MM.1S (cell line): Measurements from ENCODE around the gene PITPNM3.

Experiments used
- DNase-seq: peaks from one replicate; pipeline ENCODE4 v3.0.0-alpha.2; 2015
- H2AFZ ChIP-seq: fragments of 300-600 bp; sonication (generic); 2 replicates; pipeline ENCODE4 v1.6.0; 2016; ENCODE audit warnings: antibody characterized with exemption, low read length
- H3F3A ChIP-seq: fragments of 300-600 bp; sonication (generic); 2 replicates; pipeline ENCODE4 v1.6.1; 2016; ENCODE audit warnings: mild to moderate bottlenecking, antibody characterized with exemption, low read length, moderate library complexity, mixed read lengths; ENCODE audit not compliant: insufficient read depth
- H3K27ac ChIP-seq: fragments of 300-600 bp; sonication (generic); 2 replicates; pipeline ENCODE4 v1.5.1; 2016; ENCODE audit warnings: mild to moderate bottlenecking, low read length
- H3K27me3 ChIP-seq: fragments of 300-600 bp; sonication (generic); replicated peaks from 2 replicates; pipeline ENCODE4 v1.6.0; 2016; ENCODE audit warnings: low read length; ENCODE audit not compliant: insufficient read depth
- H3K36me3 ChIP-seq: fragments of 300-600 bp; sonication (generic); replicated peaks from 2 replicates; pipeline ENCODE4 v1.6.1; 2016; ENCODE audit warnings: mild to moderate bottlenecking, low read length, mixed read lengths; ENCODE audit not compliant: insufficient read depth
- H3K4me1 ChIP-seq: fragments of 300-600 bp; sonication (generic); 2 replicates; pipeline ENCODE4 v1.6.1; 2016; ENCODE audit warnings: low read length, mixed read lengths
- H3K4me2 ChIP-seq: fragments of 300-600 bp; sonication (generic); 2 replicates; pipeline ENCODE4 v1.6.0; 2016; ENCODE audit warnings: low read depth, low read length
- H3K4me3 ChIP-seq: fragments of 300-600 bp; sonication (generic); 2 replicates; pipeline ENCODE4 v1.5.1; 2016; ENCODE audit warnings: low read length, mixed read lengths
- H3K79me2 ChIP-seq: fragments of 300-600 bp; sonication (generic); 2 replicates; pipeline ENCODE4 v1.6.1; 2016; ENCODE audit warnings: mixed run types, low read length, mixed read lengths
- H3K9ac ChIP-seq: fragments of 300-600 bp; sonication (generic); 2 replicates; pipeline ENCODE4 v1.6.1; 2016; ENCODE audit warnings: low read length, mixed read lengths
- H3K9me2 ChIP-seq: fragments of 300-600 bp; sonication (generic); replicated peaks from 2 replicates; pipeline ENCODE4 v1.6.1; 2016; ENCODE audit warnings: mild to moderate bottlenecking, low read length, mixed read lengths; ENCODE audit not compliant: insufficient read depth
- H3K9me3 ChIP-seq: fragments of 300-600 bp; sonication (generic); replicated peaks from 2 replicates; pipeline ENCODE4 v1.6.1; 2016; ENCODE audit warnings: mild to moderate bottlenecking, low read length, mixed read lengths; ENCODE audit not compliant: insufficient read depth
- H4K20me1 ChIP-seq: fragments of 300-600 bp; sonication (generic); 2 replicates; pipeline ENCODE4 v1.6.1; 2016; ENCODE audit warnings: mild to moderate bottlenecking, low read length, moderate library complexity, mixed read lengths; ENCODE audit not compliant: insufficient read depth
- EZH2 ChIP-seq: fragments of 300-600 bp; sonication (generic); optimal IDR thresholded peaks from 2 replicates; pipeline ENCODE3; 2017; ENCODE audit warnings: low read depth, mild to moderate bottlenecking, antibody characterized with exemption, low read length, mixed read lengths
- EZH2phosphoT487 ChIP-seq: fragments of 300-600 bp; sonication (generic); IDR thresholded peaks from 2 replicates; pipeline ENCODE4 v1.6.1; 2018; ENCODE audit warnings: antibody characterized with exemption, low read length
- TF ChIP-seq, protein P1 (sequence below): fragments of 300-600 bp; sonication (generic); IDR thresholded peaks from 2 replicates; pipeline ENCODE4 v1.5.1; 2016; ENCODE audit warnings: antibody characterized with exemption, low read length, mixed read lengths

PITPNM3 gene

GRCh38 chr17:6558932-6559752 lies 2.8 kb upstream of the PITPNM3 start:
- Histone ChIP-seq H3K79me2 (no peaks in the 10 kb centered on the region), H3K9me3 (no peaks in the 10 kb centered on the region), H3K9ac (no peak overlapping the region), H4K20me1 (no peaks in the 10 kb centered on the region), H3K9me2 (no peaks in the 10 kb centered on the region), H3K27ac (no peak overlapping the region), H2AFZ (no peak overlapping the region), H3F3A (no peaks in the 10 kb centered on the region), H3K4me1 (no peaks in the 10 kb centered on the region), H3K4me3 (no peak overlapping the region), H3K4me2 (no peak overlapping the region), H3K27me3 (peaks cover 32% of the 10 kb centered on the region), H3K36me3 (no peaks in the 10 kb centered on the region)
- TF ChIP-seq, protein P1, sequence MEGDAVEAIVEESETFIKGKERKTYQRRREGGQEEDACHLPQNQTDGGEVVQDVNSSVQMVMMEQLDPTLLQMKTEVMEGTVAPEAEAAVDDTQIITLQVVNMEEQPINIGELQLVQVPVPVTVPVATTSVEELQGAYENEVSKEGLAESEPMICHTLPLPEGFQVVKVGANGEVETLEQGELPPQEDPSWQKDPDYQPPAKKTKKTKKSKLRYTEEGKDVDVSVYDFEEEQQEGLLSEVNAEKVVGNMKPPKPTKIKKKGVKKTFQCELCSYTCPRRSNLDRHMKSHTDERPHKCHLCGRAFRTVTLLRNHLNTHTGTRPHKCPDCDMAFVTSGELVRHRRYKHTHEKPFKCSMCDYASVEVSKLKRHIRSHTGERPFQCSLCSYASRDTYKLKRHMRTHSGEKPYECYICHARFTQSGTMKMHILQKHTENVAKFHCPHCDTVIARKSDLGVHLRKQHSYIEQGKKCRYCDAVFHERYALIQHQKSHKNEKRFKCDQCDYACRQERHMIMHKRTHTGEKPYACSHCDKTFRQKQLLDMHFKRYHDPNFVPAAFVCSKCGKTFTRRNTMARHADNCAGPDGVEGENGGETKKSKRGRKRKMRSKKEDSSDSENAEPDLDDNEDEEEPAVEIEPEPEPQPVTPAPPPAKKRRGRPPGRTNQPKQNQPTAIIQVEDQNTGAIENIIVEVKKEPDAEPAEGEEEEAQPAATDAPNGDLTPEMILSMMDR = no peak
- TF ChIP-seq EZH2phosphoT487 = no peak
- TF ChIP-seq EZH2 = no peak
- no peak for DNase-seq

DNA sequence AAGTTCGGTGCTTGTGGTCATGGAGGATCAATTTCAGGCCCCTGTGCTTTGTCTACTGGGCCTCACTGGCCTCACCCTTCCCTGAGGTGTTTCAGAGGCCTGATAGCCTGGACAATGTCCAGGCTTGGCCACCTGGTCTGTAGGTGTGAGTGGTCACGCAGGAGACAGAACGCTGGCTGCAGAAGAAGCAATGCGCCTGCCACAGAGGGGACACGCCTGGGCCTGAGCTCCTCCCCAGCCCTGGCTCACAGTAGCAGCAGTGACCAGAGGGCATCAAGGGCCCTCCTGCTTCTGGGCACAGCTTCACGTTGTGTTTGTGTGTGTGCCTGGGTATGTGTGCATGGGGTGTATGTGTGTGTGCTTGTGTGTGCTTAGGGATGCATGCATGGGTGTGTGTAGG lies 1.9 kb upstream of the PITPNM3 start:
- Histone ChIP-seq H4K20me1 (no peaks in the 10 kb centered on the region), H3K27me3 (peaks cover 41% of the 10 kb centered on the region), H3F3A (no peaks in the 10 kb centered on the region), H3K4me3 (no peak overlapping the region), H3K36me3 (no peaks in the 10 kb centered on the region), H3K4me2 (no peak overlapping the region), H3K79me2 (no peaks in the 10 kb centered on the region), H3K4me1 (no peaks in the 10 kb centered on the region), H2AFZ (no peak overlapping the region), H3K9me2 (no peaks in the 10 kb centered on the region), H3K27ac (no peak overlapping the region), H3K9me3 (no peaks in the 10 kb centered on the region), H3K9ac (no peak overlapping the region)
- DNase-seq = no peak
- TF ChIP-seq EZH2phosphoT487 (no peak), EZH2 (no peak)
- TF ChIP-seq, protein P1 = no peak

DNA sequence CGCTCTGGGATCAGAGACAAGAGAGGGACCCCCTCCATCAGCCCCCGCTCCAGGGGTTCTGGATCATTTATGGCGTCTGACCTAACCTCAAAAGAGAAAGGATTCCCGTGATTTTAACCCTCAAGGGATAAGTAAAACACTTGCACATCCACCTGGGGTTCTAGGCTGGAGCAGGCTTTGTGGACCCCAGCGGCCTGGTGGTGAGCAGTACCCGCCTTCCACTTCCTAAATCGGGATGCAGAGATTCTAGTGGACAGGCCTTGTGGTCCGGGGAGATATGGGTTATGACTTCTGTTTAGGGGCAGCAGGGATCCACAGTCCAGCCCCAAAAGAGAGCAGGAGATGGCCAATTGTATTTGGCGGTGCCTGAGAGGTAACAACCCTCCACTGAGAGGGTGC lies 684 bp upstream of the PITPNM3 start:
- Histone ChIP-seq H3K4me1 (no peaks in the 10 kb centered on the region), H3K36me3 (no peaks in the 10 kb centered on the region), H3K9me2 (no peaks in the 10 kb centered on the region), H3K27me3 (peaks cover 48% of the 10 kb centered on the region), H3K27ac (no peak overlapping the region), H4K20me1 (no peaks in the 10 kb centered on the region), H3K79me2 (no peaks in the 10 kb centered on the region), H3F3A (no peaks in the 10 kb centered on the region), H3K4me2 (no peak overlapping the region), H3K4me3 (no peak overlapping the region), H3K9me3 (no peaks in the 10 kb centered on the region), H2AFZ (no peak overlapping the region), H3K9ac (no peak overlapping the region)
- TF ChIP-seq EZH2 (peak; percentile 43), EZH2phosphoT487 (no peak)
- DNase-seq = no peak
